GM18868 (cell line): Measurements from ENCODE around the gene OMP.
"Not testable (repeated sequence)": the region's sequence is repeated elsewhere in the genome, so short reads cannot be mapped to it uniquely, and the experiment has no call there.

Experiments used
- ATAC-seq: cut with Tn5 transposase; IDR thresholded peaks from one replicate; pipeline ENCODE4 v1.9.1; 2021; ENCODE audit warnings: mild to moderate bottlenecking, moderate library complexity; ENCODE audit not compliant: unreplicated experiment

Gene OMP

DNA sequence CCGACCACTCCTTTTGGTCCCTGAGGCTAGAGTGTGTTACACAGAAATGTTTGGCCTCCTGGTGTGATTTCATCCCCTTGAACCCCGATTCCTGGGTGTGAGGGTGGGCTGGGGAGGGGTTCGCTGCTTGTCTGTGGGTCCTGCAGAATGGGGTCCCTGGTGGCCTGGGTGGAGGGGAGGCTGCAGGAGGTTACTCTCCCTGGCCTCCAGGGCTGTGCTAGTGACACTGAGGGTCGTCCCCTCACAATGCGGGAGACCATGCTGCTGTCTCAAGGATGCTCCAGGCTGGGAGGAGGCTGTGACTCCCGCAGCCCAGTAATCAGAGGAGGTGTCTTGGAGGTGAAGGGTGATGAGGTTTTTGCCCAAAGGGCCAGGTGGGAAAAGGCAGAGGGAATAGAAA, 17.0 kb upstream of the OMP start:
- ATAC-seq = no peak

DNA sequence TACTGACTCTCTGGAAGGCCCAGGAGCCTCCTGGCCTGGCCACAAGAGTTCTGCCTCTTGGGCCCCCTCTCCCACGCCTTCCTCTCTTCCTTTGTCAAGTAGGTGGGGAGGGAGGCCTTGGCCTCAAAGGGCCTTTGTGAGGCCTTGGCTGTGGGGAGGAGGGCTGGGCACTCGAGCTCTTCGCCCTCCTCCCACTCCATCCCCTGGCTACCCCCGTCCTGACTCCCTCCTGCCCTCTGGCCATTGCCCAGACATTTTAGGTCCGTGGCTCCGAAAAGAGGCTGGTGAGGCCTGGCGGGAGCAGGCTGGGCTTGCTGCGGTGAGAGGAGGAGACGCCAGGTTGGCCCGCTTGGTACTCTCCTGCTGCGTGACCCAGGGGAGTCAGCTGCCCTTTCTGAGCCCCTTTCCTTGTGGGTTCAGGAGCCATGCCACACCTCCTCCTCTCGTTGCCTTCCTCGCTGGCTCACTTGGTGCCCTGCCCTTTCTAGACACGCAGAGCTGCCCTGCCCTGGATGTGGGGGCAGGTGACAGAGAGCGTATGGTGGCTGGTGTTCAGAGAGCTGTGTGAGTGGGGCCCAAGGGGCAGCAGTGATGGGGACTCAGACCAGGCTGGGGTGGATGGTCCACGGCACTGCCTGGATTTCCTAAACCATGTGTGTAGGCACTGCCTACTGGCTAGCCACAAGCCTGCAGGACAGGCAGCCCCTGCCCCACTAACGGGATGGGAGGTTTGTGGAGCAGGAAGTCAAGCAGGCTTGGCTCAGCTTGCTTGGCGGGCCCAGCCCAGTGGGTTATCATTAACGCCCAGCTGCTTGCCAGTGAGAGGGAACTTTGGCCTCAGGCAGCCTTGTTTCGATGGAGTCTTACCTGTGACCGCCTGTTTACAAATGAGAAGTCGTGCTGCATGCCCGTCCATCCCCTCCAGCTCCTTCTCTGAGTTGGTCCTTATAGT, 15.8 kb upstream of the OMP start:
- ATAC-seq = no peak

DNA sequence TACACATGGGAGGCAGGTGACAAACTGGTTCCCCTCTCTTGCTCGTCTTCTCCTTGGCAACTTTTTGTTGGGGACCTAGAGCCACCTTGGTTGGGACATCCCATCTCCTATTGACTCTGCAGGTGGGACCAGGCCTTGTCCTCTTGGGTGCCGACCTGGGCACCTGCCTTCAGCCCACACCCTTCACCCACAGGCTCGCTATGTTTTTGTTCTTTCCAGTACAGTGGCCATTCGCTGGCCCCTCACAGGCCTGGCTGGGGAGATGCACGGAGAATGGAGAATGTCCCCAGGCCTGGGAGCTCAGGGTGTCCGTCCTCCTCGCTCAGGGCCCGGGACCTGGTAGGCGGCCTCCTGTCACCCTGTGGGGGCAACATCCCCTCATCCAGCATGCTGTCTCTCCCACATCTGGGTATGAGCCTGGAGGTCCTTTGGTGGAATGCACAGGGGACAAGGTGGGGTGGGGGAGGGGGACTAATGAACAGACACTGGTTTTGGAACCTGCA, 14.9 kb upstream of the OMP start:
- no peak for ATAC-seq

DNA sequence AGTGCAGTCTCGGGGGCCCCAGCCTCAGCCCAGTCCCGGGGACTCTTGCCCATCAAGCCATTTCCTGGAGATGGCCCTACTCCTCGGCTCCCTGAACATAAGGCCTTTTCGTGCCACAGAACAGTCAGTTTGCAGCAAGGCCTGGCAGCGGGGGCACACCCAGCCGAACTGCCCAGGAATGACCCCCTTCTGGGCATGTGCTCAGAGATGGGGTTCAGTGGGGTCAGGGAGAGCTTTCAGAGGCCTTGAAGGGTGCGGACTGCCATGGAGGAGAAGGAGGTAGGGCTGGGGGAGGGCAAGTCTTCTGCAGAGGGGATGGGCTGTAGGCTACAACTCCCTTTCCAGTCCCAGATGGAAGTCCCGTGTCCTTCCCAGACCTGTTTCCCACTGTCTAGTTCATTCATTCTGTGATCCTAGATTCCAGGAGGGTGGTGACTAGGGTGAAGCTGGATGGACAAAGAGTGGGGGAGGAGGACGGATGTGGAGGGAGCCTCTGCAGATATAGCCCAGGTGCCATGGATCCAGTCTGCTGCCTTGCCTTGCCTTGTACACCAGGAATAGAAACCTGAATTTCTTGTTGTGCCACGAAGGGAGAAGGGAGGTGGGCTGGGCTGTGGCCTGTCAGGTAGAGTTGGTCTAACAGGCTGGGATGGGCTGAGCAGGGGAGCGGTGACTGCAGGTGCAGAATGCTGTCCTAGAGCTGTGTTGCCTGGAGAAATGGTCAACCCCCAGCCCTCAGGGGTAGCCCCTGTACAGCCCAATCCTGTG, 14.2 kb upstream of the OMP start:
- ATAC-seq = no peak

DNA sequence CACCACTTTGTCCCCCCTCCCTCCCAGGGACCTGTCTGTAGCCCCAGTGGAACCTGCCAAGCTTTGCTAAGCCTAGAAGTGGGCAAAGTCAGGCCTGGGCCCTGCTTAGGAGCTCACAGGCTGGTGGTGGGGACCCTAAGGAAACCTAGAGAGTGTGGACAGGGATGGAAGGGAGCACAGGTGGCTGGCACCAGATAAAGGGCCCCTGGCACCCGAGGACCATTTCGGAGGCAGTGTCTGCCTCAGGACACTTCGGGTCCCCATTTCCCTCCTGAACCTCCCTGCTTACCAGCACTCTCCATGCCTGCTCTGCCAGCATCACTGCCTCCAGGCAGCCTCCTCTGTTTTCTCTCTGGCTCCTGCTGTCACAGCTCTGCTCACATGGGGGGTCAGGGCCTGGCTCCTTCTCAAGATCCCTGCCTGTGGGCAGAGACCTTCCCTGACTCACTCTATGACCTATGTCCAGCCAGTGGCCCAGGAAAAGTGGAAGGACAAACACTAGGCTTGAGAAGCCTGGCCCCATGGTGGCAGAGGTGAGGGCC, 13.6 kb upstream of the OMP start:
- ATAC-seq = no peak

DNA sequence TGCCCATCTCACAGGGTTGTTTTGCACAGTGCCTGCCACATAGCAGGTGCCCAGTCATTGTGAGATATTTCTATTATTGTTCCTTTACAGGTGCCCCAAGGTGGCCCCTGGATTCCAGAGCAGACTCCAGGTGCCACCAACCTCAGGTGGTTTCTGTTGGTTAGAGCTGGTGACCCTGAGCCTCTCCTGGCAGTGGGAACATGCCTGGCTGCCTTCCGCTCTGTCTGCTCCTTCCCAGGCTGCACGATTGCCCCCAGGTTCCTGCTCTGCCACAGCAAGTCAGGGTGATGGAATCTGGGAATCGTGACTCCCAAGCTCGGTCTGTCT, 12.6 kb upstream of the OMP start:
- no peak for ATAC-seq

DNA sequence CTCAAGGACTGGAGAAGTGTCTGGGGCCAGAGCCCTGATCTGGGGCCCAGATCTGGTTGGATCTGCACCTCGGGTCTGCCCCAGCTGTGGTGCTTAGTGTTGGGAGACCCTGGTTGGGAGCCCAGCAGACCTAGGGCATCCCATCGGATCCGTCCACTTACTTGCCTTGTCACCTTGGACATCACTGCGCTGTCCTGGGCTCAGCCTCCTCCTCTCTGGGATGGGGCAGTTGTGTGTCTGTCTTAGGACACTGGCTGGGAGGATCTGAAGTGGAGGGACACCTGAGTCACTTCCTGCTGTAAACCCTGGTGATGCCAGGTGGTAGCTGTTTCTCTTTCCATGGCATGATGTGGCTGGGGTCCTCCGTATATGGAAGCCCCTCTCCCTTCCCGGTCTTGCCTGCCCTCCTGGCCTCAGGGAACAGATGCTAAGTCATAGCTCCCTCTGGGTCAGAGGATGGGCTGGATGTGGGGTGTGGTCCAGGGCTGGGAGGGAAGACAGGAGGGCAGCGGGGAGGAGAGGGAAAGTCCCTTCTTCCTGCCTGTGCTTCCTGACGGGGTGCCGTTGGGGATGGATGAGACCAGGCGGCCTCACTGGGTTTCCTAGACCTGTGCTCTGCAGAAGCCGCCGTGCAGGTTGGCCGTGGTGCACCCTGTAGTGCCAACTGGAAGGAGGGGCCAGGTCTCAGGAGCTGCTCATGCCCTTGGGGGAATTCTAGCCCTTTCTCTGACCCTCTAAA, 12.1 kb upstream of the OMP start:
- ATAC-seq = no peak

DNA sequence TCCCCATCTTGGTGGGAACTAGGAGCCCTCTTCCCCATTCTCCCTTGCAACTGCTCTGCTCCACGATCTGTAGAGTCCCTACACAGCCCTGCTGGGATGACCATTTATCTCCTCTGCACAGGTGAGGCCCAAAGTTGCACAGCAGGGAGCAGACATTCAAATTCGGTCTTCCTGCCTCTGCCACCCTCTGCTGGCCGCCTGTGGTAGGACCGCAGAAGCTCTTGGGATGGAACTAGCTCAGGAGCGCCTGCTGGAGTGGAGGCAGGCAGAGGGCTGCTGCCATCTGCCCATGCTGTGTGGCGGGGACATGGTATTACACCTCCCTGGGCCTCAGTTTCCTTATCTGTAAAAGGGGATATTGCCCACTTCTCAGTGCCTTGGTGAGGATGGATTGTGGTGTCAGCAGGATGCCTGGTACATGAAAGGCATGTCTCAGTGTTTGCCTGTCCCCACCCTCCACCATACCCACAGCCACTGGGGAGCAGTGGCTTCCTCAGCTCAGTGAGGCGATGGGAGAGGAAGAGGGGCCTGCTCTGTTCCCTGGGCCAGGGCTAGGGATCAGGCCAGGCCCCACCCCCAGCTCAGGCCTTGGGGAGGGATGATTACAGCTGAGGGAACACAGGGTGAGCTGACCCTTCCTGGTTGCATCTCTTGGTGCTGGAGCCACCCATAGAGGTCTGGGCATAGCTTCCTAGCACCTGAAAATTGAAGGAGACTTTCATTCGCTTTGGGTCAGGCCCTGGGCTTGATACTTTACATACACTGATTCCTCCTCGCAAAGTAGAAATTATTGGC, 11.3 kb upstream of the OMP start:
- ATAC-seq = peak; percentile 88

DNA sequence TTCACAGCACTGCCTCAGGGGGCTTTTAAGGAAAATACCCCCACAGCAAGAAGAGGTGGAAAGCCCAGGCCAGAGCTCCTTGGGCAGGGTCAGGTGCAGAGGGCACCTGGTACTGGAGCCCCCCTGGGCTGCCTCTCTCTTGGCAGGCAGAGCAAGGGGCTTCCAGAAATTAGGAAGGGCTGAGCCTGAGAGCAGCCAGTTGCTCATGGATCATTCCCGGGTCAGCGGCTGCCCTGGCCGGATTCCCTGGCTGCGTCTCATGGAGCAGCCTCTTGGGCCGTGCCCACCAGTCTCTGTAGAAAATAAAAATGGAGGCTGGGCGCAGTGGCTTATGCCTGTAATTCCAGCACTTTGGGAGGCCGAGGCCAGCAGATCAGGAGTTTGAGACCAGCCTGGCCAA, 10.3 kb upstream of the OMP start:
- no peak for ATAC-seq

DNA sequence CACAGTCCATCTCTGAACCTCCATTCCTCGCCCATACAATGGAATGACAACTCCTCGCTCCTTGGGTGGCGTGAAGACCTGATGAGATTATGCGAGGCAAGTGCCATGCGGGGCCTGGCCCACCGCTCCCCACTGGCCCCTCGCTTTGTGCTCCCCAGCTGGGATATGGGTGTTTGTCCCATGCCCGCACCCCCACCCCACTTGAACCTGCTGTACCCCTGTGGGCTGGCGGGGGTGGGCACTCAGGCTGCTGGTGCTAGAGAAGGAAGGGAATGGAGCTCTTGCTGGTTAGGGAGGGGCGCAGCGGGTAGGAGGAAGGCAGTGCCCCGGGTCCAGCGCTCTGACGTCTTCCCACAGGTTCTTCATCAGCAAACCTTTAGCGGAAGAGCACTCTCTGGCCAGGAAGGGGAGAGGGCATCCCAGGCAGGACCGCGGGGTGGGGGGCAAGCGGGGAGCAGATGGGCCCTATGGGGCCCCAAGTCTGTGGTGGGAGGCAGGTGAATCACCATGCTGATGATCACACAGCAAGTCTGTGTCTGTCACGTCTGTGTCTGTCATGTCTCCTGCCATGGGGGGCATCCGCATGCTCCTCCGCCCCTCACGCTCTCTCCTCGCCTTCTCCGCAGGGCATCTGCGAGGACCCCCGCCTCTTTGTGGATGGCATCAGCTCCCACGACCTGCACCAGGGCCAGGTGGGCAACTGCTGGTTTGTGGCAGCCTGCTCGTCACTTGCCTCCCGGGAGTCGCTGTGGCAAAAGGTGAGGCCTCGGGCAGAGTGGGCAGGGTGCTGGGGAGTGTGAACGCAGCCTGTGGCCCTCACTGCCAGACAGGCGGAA, 9.4 kb upstream of the OMP start:
- no peak for ATAC-seq

DNA sequence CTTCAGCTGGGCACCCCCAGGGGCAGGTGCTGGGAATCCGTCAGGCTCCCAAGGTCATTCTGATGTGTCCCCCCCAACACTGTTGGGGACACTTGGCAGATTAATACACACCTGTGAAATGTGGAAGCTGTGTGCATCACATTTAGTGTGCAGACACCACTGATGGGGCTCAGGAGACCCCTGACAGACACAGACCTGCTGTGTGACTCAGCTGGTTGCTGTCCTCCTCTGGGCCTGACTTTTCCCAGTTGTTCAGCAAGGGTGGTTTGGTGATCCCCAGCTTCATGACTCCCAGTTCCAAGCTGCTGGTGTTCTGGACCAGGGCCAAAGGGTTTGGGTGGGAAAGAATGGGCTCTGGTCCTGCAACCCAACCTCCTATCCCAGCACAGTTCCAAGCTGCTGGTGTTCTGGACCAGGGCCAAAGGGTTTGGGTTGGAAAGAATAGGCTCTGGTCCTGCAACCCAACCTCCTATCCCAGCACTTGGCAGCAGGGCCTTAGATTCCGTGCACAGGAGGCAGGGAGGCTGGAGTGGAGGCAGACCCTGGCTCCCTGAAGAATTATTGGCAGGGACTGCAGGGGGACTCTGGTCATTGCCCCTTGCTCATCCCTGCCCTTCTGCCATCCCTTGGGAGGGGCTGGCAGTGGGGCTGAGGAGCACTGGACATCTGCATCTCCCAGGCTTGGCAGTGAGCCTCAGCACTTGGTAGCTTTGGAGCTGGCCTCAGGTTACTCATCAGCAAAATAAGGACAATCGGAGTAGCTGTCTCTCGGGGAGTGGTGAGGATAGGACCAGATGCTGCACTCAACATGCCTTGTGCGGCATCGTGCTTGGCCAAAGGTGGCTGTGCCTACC, 8.4 kb upstream of the OMP start:
- no peak for ATAC-seq

DNA sequence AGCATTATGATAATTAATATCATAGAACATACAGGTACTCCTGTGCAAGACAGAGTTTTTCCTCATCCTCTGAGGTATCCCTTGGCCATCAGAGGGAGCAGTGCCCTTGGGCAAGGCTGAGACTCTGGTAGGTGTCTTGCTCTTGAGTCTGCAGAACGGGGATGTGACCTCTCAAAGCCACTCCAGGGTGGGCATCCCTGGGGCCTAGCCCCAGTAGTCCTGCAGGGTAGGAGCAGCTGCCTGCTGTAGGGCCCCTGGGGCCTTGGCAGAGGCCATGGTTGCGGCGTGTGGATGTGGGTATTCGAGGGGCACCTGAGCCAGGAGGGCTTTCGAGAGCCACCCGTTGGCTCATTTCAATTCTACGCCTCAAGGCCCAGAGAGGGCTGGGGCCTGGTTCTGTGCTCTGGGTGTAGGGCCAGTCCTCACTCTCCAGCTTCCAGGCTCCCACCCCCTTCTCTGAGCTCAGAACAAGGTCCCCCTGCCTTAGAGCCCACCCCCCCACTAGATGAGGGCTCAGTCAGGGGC, 7.7 kb upstream of the OMP start:
- no peak for ATAC-seq

DNA sequence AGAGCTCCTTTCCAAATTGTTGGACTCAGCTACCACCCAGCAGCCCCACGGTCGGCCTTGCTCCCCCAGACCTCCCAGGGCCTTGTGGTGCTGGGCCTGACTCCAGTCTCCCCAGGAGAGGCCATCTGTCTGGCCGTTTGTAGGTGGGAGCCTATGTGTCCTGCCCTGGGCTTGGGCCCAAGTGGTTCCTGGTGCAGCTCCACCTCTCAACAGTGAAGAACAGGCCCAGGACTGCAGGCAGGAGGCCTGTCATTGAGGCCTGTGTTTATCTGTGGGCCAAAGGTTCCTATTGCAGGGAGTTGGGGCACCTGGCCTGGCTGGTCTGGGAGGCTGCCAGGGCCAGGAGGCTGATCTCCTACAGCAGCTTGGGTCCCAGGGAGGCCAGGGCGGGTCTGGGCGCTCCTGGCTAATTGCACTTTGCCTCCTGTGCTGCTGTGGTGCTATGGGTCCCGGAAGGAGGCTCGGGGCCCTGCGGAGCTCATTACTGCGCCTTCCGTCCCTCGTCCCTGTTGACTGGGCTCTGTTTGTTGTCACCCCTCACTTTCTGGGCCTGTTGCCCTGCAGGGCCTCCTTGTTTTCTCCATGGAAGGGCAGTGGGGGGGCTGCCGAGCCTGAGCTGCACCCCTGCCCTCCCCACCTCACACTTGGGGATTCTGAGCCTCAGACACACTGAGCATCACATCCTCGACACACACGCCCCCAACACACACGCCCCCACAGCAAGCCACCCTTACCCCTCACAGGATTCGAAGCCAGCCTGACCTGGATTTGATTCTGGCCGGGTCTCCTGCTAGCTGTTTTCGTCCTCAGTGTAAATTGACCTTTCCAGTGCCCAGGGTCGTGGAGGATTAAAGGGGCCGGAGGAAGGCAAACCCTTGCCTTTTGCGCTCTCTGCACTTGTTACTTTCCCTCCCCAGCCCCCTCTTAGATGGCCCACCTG, 6.8 kb upstream of the OMP start:
- ATAC-seq = no peak

DNA sequence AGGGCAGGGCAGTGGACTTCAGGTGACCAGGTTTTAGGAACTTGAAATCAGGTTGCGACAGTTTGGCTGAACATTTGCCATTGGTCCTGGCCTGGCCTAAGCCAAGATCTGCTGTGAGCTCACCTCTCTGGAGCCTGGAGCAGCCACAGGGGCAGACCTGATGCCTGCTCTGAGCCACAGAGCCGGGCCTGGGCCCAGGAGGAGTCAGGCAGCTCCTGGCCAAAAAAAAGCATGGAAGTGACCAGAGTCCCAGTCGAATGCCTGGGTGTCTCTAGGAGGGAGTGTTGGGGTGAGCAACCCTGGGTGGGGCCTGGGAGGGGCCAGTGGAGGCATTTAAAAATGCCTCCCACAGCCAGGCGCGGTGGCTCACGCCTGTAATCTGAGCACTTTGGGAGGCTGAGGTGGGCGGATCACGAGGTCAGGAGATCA, 6.0 kb upstream of the OMP start:
- no peak for ATAC-seq

DNA sequence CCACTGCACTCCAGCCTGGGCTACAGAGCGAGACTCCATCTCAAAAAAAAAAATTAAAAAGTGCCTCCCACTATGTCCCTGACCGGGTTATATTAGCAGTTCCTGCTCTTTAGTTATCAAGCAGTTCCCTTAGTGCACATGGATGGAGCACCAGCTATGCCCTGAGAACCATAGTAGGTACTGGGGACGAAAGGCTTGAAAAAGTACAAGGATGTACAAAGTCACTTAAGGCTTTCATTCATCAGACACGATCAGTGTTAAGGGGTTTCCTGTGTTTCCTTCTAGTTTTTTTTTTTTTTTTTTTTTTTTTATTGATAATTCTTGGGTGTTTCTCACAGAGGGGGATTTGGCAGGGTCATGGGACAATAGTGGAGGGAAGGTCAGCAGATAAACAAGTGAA, 5.5 kb upstream of the OMP start:
- ATAC-seq = not testable (repeated sequence)

DNA sequence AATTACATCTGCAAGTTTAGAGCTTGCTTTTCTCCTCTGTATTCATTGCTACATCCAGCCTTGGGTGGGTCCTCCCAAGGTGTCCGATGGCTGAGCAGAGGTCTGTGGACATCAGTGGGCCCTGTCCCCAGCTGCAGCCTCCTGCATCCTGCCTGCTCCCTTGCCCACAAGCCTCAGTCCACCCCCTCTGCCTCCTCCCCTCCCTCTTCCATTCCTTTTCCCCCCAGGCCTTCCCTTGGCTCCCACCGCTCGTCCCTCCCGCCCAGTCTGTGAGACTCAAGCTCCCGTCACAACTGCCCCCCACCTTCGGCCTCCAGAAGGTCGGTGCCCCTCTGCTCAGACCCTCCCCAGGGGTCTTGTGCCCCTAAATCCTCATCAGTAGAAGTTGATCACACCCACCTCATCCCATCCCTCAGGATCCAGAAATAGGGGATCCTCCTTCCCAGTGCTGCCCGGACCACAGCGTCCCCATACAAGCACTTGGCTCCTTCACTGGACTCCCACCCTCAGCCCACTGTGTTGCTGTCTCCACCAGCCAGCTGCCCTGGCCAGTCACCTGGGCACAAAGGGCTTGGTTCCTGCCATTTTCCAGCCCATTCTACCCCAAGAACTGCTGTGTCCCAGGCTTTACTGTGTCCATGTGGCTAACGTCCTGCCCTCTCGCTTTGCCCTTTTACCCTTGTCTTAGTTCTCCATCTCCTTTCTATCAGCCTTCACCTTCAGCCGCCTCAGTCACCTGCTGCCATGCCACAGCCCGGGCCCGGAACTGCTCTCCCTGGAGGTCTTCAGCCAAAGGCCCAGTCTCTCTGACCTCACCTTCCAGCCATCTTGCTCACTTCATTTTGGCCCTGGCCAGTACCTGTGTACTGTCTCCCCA, 2.2 kb upstream of the OMP start:
- ATAC-seq = no peak
